Ramos (cell line): ENCODE results near the gene GOLGA6D.

Source experiments
- in situ Hi-C: fragments of 300-500 bp; cut with MboI; formaldehyde crosslinking; loops from one replicate; pipeline ENCODE4 v1.14.3; 2022; ENCODE audit warnings: low sequenced_read_pairs; ENCODE audit not compliant: unreplicated experiment

Gene GOLGA6D

GRCh38 chr15:75328493-75329314 is 46.1 kb downstream of the GOLGA6D start:
- in situ Hi-C loops, result loop anchor here (25.0 kb wide), 1 partner anchor 541 kb away; the partner anchor contains the start of gene CSK

GRCh38 chr15:75329571-75329970 is 46.9 kb downstream of the GOLGA6D start:
- in situ Hi-C loops, result loop anchor here (25.0 kb wide), 1 partner anchor 542 kb away; the partner anchor contains the start of gene CSK

- in situ Hi-C loops, result loop anchor here (25.0 kb wide), 1 partner anchor 545 kb away; the partner anchor contains the start of gene CSK
Observed at GRCh38 chr15:75332093-75332492, 49.5 kb downstream of the GOLGA6D start.

- in situ Hi-C loops, result loop anchor here (25.0 kb wide), 1 partner anchor 547 kb away; the partner anchor contains the start of gene CSK
Observed at GRCh38 chr15:75333654-75334419, 51.2 kb downstream of the GOLGA6D start.

GRCh38 chr15:75335313-75335704 is 52.7 kb downstream of the GOLGA6D start:
- in situ Hi-C loops, result loop anchor here (25.0 kb wide), 1 partner anchor 548 kb away; the partner anchor contains the start of gene CSK

GRCh38 chr15:75335705-75336355 is 53.2 kb downstream of the GOLGA6D start, which contains the start of gene COMMD4:
Gene COMMD4 (plus strand): TSS chr15:75336063. CDS start chr15:75336090, 27 bp downstream.
- in situ Hi-C loops, result loop anchor here (25.0 kb wide), 1 partner anchor 549 kb away; the partner anchor contains the start of gene CSK

GRCh38 chr15:75338661-75339240 is 56.1 kb downstream of the GOLGA6D start:
- in situ Hi-C loops, result loop anchor here (25.0 kb wide), 1 partner anchor 551 kb away; the partner anchor contains the start of gene CSK

GRCh38 chr15:75339531-75340240 is 57.1 kb downstream of the GOLGA6D start:
- in situ Hi-C loops, result loop anchor here (25.0 kb wide), 1 partner anchor 552 kb away; the partner anchor contains the start of gene CSK

- in situ Hi-C loops, result loop anchor here (25.0 kb wide), 1 partner anchor 555 kb away; the partner anchor contains the start of gene CSK
Observed at GRCh38 chr15:75342221-75342620, 59.6 kb downstream of the GOLGA6D start.

GRCh38 chr15:75343953-75344352 is 61.3 kb downstream of the GOLGA6D start:
- in situ Hi-C loops, result loop anchor here (25.0 kb wide), 1 partner anchor 557 kb away; the partner anchor contains the start of gene CSK
